ENCODE results near the gene DNAH6.
"Not testable (repeated sequence)": the region's sequence is repeated elsewhere in the genome, so short reads cannot be mapped to it uniquely, and the experiment has no call there.

Gene DNAH6, protein sequence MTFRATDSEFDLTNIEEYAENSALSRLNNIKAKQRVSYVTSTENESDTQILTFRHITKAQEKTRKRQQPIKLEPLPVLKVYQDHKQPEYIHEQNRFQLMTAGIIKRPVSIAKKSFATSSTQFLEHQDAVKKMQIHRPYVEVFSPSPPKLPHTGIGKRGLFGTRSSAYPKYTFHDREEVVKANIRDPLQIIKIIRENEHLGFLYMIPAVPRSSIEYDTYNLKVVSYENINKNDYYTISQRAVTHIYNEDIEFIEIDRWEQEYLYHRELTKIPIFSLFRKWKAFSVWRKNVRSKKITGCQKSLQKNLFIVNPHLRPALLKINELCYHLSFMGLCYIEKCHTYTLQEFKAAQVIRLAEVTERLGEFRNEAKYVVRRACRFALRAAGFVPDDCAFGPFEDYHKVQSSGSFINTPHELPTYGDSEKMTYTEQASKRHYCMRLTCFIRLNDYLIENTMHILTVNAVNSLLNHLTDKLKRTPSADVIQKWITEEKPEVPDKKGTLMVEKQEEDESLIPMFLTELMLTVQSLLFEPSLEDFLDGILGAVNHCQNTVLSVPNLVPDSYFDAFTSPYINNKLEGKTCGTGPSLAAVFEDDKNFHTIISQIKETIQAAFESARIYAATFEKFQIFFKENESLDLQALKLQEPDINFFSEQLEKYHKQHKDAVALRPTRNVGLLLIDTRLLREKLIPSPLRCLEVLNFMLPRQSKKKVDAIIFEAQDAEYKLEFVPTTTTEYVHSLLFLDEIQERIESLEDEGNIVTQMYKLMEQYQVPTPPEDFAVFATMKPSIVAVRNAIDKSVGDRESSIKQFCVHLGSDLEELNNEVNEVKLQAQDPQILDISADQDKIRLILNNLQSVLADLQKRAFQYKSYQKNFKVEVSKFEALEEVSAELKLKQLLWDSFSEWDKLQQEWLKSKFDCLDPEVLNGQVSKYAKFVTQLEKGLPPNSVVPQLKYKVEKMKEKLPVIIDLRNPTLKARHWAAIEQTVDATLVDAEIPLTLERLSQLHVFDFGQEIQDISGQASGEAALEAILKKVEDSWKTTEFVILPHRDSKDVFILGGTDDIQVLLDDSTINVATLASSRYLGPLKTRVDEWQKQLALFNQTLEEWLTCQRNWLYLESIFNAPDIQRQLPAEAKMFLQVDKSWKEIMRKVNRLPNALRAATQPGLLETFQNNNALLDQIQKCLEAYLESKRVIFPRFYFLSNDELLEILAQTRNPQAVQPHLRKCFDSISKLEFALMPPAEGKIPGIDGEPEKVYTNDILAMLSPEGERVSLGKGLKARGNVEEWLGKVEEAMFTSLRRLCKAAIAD (N-terminal part only)

DNA sequence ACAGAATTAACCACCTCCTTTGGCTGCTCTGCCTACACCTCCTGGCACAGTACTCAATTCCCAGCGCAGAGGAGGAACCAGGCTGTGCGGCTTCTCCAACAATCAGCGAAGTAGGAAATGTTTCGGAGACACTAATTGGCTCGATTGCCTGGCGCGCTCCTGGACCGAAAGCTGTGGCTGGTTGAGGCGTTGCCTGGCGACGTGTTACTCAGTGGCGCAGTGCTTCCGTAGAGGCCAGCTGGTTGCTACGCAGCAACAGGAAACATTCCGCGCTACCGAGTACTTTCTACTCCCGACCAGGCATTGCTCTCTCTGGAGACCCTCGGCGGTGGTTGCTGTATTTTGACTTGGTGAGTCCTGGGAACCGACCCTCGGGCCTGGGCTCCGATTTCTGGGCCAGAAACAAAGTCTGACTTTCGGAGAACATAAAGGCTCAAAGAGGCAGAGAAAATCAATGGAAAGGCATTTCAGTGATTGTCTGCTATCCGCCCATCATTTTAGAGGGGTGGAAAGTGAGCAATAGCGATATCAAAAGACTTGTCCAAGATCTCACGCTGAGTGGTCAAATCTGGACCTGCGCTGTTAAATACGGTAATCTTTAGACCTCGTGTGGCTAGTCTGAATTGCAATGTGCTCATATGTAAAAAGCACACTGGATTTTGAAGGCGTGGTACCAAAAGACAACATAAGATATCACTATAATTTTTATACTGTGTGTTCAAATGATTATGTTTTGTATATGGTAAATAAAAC is at the start of gene DNAH6:
Gene DNAH6 (plus strand): TSS at position 265 of the 753 bp plus-strand sequence. CDS start 1,329 bp downstream, outside the sequence.
- no peaks in the 10 kb centered on the region for H3K27me3 ChIP-seq (ENCODE audit: insufficient read depth, low read length)
- H2AFZ ChIP-seq (ENCODE audit: low read depth, low read length), result peak within 1 kb of the TSS; percentile 17
- H3K4me1 ChIP-seq (ENCODE audit: insufficient read depth, low read length), result no peaks in the 10 kb centered on the region
- H3K9me3 ChIP-seq (ENCODE audit: low read length), result no peaks in the 10 kb centered on the region
- no peaks in the 10 kb centered on the region for H3K36me3 ChIP-seq (ENCODE audit: insufficient read depth, low read length)
- H3K4me3 ChIP-seq (ENCODE audit: low read length), result peak within 1 kb of the TSS; percentile 47

DNA sequence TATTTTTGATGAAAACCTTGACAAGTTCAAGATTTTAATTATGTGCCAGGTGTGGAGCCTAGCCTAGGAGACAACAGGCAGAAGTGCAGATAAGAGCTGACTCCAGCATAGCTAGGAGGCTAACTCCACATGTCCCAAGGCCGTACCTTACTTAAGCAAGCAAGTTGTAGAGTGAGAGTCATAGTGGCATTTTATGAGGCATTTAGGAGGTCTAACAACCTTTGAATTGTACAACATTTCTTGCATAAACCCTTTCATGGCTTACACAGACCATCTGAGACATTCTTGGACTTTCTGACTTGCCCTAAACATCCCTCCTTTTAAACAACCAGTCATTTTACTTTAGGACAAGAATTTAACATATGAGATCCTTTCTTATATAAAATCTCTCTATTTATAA is 48.9 kb upstream of the DNAH6 start:
- Histone ChIP-seq H3K4me3 (ENCODE audit: low read length) (no peak overlapping the region), H3K27me3 (ENCODE audit: insufficient read depth, low read length) (no peaks in the 10 kb centered on the region), H3K9me3 (ENCODE audit: low read length) (peaks cover 12% of the 10 kb centered on the region), H2AFZ (ENCODE audit: low read depth, low read length) (no peak overlapping the region), H3K4me1 (ENCODE audit: insufficient read depth, low read length) (no peaks in the 10 kb centered on the region), H3K36me3 (ENCODE audit: insufficient read depth, low read length) (no peaks in the 10 kb centered on the region)

DNA sequence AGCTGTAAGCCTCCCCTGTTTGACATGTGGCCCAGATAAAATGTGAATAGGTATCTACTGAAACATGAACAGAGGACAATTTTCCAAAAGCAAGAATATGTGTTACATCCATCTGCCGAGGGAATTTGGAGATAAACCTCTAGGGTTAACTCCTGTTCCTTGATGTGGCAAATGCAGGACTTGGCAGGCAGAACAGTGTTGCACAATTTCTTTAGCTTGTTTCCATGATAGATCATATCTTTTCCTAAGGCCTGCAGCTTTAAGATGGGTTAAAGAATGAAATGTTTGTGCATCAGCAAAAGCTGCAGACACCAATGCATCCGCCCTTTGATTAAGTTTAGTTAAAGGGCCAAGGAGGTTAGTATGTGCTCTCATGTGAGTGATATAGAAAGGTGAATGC is 43.9 kb upstream of the DNAH6 start:
- peaks cover 14% of the 10 kb centered on the region for H3K9me3 ChIP-seq (ENCODE audit: low read length)
- H3K27me3 ChIP-seq (ENCODE audit: insufficient read depth, low read length); H2AFZ ChIP-seq (ENCODE audit: low read depth, low read length): not testable (repeated sequence)

DNA sequence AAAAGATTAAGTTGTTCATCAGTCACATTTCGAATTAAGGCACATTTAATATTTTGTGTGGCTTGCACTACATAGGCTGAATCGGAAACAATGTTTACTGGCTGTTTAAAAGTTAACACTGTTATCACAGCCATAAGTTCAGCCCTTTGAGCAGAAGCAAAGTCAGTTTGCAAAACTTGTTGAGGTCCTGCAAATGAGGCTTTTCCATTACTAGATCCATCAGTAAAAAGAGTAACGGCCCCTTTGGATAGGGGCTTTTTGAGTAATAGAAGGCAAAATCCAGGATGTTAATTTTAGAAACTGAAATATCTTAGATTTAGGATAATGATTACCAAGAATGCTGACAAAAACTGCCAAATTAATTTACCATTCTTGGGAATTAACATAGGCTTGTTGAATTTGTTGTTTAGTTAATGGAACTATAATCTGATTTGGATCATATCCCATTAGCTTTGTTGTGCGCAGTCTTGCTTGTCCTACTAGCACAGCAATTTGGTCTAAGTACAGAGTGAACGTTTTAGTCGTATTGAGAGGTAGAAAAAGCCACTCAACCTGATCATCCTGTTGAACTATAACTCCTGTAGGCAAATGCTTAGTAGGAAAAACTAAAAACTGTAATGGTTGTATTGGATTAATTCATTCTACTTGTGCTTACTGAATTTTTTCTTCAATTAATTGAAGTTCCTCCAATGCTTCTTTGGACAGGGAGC is 43.3 kb upstream of the DNAH6 start:
- H3K4me1 ChIP-seq (ENCODE audit: insufficient read depth, low read length), result no peaks in the 10 kb centered on the region
- no peaks in the 10 kb centered on the region for H3K27me3 ChIP-seq (ENCODE audit: insufficient read depth, low read length)
- no peak overlapping the region for H3K4me3 ChIP-seq (ENCODE audit: low read length)
- H3K36me3 ChIP-seq (ENCODE audit: insufficient read depth, low read length), result no peaks in the 10 kb centered on the region
- peaks cover 17% of the 10 kb centered on the region for H3K9me3 ChIP-seq (ENCODE audit: low read length)
- no peak overlapping the region for H2AFZ ChIP-seq (ENCODE audit: low read depth, low read length)

More for the DNA sequence above, 43.9 kb upstream of the DNAH6 start:
- not testable (repeated sequence) for H3K4me3 ChIP-seq (ENCODE audit: low read length); H3K4me1 ChIP-seq (ENCODE audit: insufficient read depth, low read length); H3K36me3 ChIP-seq (ENCODE audit: insufficient read depth, low read length)

DNA sequence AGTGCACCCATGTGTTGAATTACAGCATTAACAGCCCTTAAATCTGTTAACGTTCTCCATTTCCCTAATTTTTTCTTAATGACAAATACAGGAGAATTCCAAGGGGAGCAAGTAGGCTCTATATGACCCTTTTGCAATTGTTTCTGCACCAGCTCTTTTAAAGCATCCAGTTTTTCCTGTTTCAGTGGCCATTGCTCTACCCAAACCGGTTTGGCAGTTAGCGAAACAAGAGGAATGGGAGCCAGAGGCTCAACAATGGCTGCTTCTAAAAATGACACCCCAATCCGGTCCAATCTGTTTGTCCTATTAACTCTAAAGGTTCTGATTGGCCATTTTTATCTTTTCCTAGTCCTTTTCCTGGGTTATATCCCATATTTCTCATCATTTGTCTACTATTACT is 42.1 kb upstream of the DNAH6 start:
- no peak overlapping the region for H2AFZ ChIP-seq (ENCODE audit: low read depth, low read length)
- H3K4me3 ChIP-seq (ENCODE audit: low read length), result no peak overlapping the region
- H3K27me3 ChIP-seq (ENCODE audit: insufficient read depth, low read length), result no peaks in the 10 kb centered on the region
- no peaks in the 10 kb centered on the region for H3K4me1 ChIP-seq (ENCODE audit: insufficient read depth, low read length)
- peaks cover 17% of the 10 kb centered on the region for H3K9me3 ChIP-seq (ENCODE audit: low read length)
- no peaks in the 10 kb centered on the region for H3K36me3 ChIP-seq (ENCODE audit: insufficient read depth, low read length)

DNA sequence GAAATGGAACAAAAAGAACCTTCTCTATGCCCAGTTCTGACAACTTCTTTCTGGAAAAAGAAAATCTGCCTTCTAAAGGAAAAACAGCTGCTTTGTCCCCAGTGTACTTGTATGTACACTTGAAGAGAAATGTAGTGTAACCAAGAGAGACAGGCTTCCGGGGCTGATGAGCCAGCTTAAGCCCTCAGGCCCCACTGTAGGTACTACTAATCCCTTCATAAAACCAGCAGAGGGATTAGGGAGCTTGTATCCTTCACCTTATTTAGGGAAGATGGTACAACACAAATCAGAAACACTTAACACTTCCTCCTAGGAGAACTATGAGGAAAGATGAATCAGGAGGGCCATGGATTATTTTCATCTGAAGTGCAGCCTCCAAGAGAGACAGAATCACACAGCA is 38.4 kb upstream of the DNAH6 start:
- H3K4me1 ChIP-seq (ENCODE audit: insufficient read depth, low read length), result no peaks in the 10 kb centered on the region
- H3K36me3 ChIP-seq (ENCODE audit: insufficient read depth, low read length), result no peaks in the 10 kb centered on the region
- no peak overlapping the region for H2AFZ ChIP-seq (ENCODE audit: low read depth, low read length)
- H3K27me3 ChIP-seq (ENCODE audit: insufficient read depth, low read length), result no peaks in the 10 kb centered on the region
- H3K4me3 ChIP-seq (ENCODE audit: low read length), result no peak overlapping the region
- peaks cover 9% of the 10 kb centered on the region for H3K9me3 ChIP-seq (ENCODE audit: low read length)

DNA sequence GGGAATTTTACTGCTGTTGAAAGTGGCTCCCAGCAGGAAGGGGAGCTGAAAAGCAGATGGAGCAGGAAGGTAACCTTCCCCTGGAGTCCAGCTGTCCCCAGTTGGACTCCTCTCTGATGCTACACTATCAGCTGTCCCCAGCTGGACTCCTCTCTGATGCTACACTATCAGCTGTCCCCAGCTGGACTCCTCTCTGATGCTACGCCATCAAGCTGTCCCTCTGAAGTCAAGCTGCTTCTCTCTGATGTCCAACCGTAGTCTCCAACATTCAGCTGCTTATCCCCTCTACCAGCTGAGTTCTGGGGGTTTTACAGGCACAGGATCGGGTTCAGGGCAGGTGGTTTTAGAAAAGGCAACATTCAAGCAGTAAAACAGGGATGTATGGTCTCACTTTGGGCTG is 37.4 kb upstream of the DNAH6 start:
- H3K4me1 ChIP-seq (ENCODE audit: insufficient read depth, low read length), result no peaks in the 10 kb centered on the region
- no peak overlapping the region for H2AFZ ChIP-seq (ENCODE audit: low read depth, low read length)
- no peaks in the 10 kb centered on the region for H3K27me3 ChIP-seq (ENCODE audit: insufficient read depth, low read length)
- no peaks in the 10 kb centered on the region for H3K36me3 ChIP-seq (ENCODE audit: insufficient read depth, low read length)
- H3K9me3 ChIP-seq (ENCODE audit: low read length), result peaks cover 9% of the 10 kb centered on the region
- no peak overlapping the region for H3K4me3 ChIP-seq (ENCODE audit: low read length)

DNA sequence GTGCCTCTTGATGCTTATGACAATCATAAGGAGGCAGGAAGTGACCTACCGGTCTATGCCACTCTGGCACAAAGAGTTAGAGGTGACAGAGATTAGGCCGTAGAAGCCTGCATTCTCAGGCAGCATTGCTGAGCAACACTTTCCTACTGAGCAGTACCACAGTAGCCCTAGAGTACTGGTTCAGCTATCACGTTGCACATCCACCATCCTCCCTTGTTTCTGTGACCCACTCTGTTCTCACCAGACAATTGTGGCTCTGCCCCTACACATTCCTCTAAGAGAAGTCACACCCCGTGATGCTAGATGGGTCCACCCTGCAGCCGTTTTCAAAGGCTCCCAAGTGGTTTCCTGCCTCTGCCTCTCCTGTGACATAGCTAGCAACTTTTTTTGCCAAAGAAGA is 34.6 kb upstream of the DNAH6 start:
- Histone ChIP-seq H3K4me1 (ENCODE audit: insufficient read depth, low read length) (no peaks in the 10 kb centered on the region), H3K36me3 (ENCODE audit: insufficient read depth, low read length) (no peaks in the 10 kb centered on the region)

DNA sequence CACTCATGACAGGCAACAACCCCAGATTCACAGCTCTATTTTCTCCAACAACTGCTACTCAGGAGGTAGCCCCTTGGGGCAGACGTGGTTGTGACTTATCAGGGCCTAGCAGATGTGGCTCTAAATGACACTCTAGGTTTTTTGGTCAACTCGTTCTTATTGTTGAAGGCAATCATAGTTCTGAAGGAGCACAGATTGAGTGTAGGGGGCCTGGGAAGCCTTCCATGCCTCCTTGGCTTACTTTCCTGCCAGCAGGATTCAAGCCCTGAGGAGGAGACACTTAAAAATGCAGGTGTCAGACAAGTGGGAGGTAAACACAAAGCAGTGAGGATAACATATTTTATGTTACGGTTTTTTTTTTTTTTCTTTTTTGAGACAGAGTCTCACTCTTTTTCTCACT is 33.7 kb upstream of the DNAH6 start:
- no peak overlapping the region for H2AFZ ChIP-seq (ENCODE audit: low read depth, low read length)
- peaks cover 1% of the 10 kb centered on the region for H3K9me3 ChIP-seq (ENCODE audit: low read length)
- no peaks in the 10 kb centered on the region for H3K36me3 ChIP-seq (ENCODE audit: insufficient read depth, low read length)
- H3K4me3 ChIP-seq (ENCODE audit: low read length), result no peak overlapping the region
- no peaks in the 10 kb centered on the region for H3K4me1 ChIP-seq (ENCODE audit: insufficient read depth, low read length)
- H3K27me3 ChIP-seq (ENCODE audit: insufficient read depth, low read length), result no peaks in the 10 kb centered on the region

More for the DNA sequence above, 34.6 kb upstream of the DNAH6 start:
- no peak overlapping the region for H2AFZ ChIP-seq (ENCODE audit: low read depth, low read length)
- H3K4me3 ChIP-seq (ENCODE audit: low read length), result no peak overlapping the region
- no peaks in the 10 kb centered on the region for H3K27me3 ChIP-seq (ENCODE audit: insufficient read depth, low read length)
- H3K9me3 ChIP-seq (ENCODE audit: low read length), result peaks cover 7% of the 10 kb centered on the region

DNA sequence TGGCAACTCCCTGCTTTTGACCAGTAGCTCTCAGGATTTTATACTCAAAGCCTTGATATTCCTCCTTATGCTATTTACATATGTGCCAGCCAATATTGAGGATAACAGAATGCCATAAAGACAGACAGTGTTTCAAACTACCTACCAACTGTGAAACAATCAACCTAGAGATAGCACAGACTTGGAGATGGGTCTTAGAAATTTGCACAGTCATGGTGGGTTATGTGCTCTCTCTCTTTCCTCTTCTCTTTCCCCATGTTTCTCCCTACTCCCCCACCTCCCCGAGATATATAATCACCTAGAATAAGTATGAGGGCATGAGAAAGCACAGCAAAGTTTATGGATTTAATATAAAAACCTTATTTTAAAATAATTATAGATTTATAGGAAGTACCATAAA is 33.0 kb upstream of the DNAH6 start:
- no peaks in the 10 kb centered on the region for H3K9me3 ChIP-seq (ENCODE audit: low read length)
- no peaks in the 10 kb centered on the region for H3K4me1 ChIP-seq (ENCODE audit: insufficient read depth, low read length)
- no peak overlapping the region for H3K4me3 ChIP-seq (ENCODE audit: low read length)
- H3K36me3 ChIP-seq (ENCODE audit: insufficient read depth, low read length), result no peaks in the 10 kb centered on the region
- H2AFZ ChIP-seq (ENCODE audit: low read depth, low read length), result no peak overlapping the region
- no peaks in the 10 kb centered on the region for H3K27me3 ChIP-seq (ENCODE audit: insufficient read depth, low read length)

DNA sequence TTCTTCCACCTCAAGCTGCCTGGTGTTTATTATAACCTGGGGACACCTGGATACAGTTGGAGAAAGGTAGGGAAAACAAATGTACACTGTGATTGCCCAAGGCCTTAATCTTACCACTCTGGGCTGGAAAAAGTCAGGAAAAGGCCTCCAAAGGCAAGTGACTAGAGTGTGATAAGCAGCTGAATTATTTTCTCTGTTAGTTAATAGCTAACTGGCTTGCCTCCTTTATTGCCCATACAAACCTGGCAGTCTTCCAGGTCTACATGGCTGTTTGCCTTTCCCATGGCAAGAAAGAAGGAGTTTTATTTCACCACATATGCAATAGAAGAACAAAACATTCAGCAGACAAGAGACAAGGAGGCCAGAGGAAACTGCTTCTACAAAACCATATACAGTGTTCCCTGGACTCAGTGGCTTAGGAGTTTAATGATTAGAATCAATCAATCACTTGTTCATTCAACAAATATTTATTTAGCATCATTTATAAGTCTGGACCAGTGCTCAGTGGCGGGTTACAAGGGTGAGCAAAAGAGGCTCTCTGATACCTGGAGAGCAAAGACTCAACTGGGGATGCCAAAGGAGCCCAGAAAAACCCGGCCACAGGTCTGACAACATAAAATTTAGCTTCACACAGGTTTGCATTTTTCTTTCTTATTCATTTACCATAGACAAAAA is 29.7 kb upstream of the DNAH6 start:
- no peak overlapping the region for H3K4me3 ChIP-seq (ENCODE audit: low read length)
- H3K9me3 ChIP-seq (ENCODE audit: low read length), result no peaks in the 10 kb centered on the region
- no peak overlapping the region for H2AFZ ChIP-seq (ENCODE audit: low read depth, low read length)
- H3K27me3 ChIP-seq (ENCODE audit: insufficient read depth, low read length), result no peaks in the 10 kb centered on the region
- no peaks in the 10 kb centered on the region for H3K4me1 ChIP-seq (ENCODE audit: insufficient read depth, low read length)
- no peaks in the 10 kb centered on the region for H3K36me3 ChIP-seq (ENCODE audit: insufficient read depth, low read length)
